Thymus (tissue), 11 donors: ENCODE results near the gene RGS6. TPM values are rescaled to one million over a fixed set of nuclear protein-coding genes. Genes with fewer than 3 reads are reported as not detected.

Source experiments
- DNase-seq, 9 donors: peaks; one replicate each; pipeline ENCODE4 v3.0.0-alpha.2; 2013; ENCODE audit warnings: low spot score in 9 of 9, low read depth in 6 of 9, missing footprints in 1 of 9
- H3K27ac ChIP-seq, 2 donors: one replicate each; pipeline ENCODE4 v1.5.1; 2013; ENCODE audit warnings: control low read depth in 1 of 2, low read depth in 1 of 2, low read length in 1 of 2, mild to moderate bottlenecking in 1 of 2, moderate library complexity in 1 of 2
- H3K27me3 ChIP-seq, 2 donors: one replicate each; pipeline ENCODE4 v1.5.1; 2013; ENCODE audit warnings: low read length in 1 of 2; ENCODE audit not compliant: control insufficient read depth in 2 of 2, insufficient read depth in 1 of 2
- H3K36me3 ChIP-seq, 2 donors: one replicate each; pipeline ENCODE4 v1.5.1; 2013; ENCODE audit warnings: low read length in 1 of 2, mild to moderate bottlenecking in 1 of 2, moderate library complexity in 1 of 2; ENCODE audit not compliant: control insufficient read depth in 2 of 2, insufficient read depth in 2 of 2
- H3K4me1 ChIP-seq, 2 donors: one replicate each; pipeline ENCODE4 v1.5.1; 2013; ENCODE audit warnings: low read length in 2 of 2; ENCODE audit not compliant: control insufficient read depth in 2 of 2, insufficient read depth in 2 of 2
- H3K4me3 ChIP-seq, 2 donors: one replicate each; pipeline ENCODE4 v1.5.1; 2013; ENCODE audit warnings: low read length in 2 of 2, control low read depth in 1 of 2, mild to moderate bottlenecking in 1 of 2
- H3K9me3 ChIP-seq, 2 donors: one replicate each; pipeline ENCODE4 v1.5.1; 2013; ENCODE audit warnings: low read length in 1 of 2, mild to moderate bottlenecking in 1 of 2; ENCODE audit not compliant: control insufficient read depth in 2 of 2, insufficient read depth in 1 of 2
- WGBS: extraction: QIAGEN DNeasy Blood & Tissue Kit; methylation state at CpG from one replicate; pipeline ENCODE4 v1.1.7; 2013; 5-methylcytosine and 5-hydroxymethylcytosine counted together
- polyA plus RNA-seq: library from polyadenylated mRNA; stranded (reverse); fragments of 200-250 nt; gene quantifications from one replicate; pipeline ENCODE4 v1.2.3, GENCODE V29; 2013
- total RNA-seq: library from RNA; stranded (reverse); fragments of 120-200 nt; gene quantifications from one replicate; pipeline ENCODE4 v1.2.4, GENCODE V29; 2013
- donor health status: healthy.

The RGS6 gene
- total and polyA plus RNA-seq, 2 donors, result 0.28 to 0.80 TPM

DNA sequence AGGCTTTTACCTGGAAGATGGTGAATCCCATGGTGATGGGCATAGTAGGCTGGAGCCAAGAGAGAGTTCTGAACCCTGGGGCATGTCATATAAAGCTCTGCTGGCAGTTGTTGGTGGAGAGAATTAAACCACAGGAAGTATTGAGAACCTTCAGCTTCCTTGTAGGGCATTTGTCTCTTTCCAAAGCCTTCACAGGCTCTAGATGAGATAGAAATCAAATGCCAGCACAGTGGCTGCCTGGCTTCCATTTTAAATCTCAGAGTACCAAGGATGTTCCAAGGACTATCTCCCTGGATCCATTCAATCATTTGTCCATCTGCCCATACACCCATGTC lies 592.0 kb downstream of the RGS6 start:
- peaks cover 3 to 21% of the 10 kb centered on the region in 2 donors for H3K4me1 ChIP-seq
- H3K27me3 ChIP-seq, result no peaks in the 10 kb centered on the region
- peaks cover 0 to 2% of the 10 kb centered on the region in 2 donors for H3K9me3 ChIP-seq
- DNase-seq, result no peak
- H3K36me3 ChIP-seq, result no peaks in the 10 kb centered on the region
- H3K4me3 ChIP-seq, result no peak overlapping the region
- H3K27ac ChIP-seq, result no peak overlapping the region

DNA sequence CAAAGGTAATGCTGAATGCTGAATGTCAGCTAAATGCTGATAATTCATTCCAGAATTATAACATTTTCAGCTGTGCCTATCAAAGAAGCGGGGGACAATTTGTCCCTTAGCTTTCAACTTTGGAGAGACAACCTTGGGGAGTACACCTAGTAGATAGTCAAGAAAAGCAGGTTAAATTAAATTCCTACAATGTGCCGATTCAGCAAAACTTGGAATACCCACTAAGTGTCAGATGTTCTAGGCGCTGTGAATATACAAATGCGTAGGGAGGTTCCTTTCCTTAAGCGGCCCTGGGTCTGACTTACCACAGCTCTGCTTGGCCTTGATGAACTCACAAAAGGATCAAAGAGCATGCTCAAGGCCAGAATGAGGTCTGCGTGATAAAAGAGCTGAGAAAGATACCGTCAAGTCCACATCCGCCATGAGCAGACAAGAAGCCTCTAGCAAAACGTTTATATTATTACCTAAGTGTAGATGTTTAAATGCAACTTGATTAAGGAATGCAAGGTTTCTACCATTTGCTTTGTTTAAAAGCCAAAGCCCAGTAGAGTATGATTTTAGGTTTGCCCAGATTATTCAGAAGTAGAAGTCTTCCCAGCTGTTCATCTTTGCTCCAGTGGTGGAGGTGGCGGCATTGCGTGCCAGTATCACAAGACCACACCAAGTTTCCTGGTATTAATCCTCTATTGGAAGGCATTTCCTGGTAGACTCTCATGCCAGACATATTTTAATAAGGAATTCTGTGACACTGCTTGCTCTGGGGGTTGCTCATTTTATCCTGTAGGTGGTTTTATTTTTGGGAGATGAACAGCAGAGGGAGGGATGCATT lies 593.1 kb downstream of the RGS6 start:
- Histone ChIP-seq H3K36me3 (no peaks in the 10 kb centered on the region), H3K27ac (no peak overlapping the region), H3K4me1 (peaks cover 0 to 16% of the 10 kb centered on the region in 2 donors)

DNA sequence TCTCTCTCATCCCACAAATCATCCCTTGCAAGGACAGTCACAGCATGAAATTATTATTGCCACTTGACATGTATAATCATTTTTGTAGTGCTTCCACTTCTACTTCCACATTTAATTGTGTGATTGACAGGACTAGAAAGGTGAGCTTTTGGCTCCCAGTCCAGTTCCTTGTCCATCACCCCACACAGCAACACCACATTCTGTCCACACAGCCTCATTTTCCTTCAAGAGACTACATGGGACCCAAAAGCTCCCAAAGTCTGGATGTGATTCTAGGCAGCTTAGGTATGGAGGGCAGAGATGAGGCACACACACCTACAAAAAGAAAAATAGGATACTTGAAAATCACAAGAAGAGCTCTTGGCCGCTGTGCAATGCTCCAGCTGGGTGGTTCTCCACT lies 595.4 kb downstream of the RGS6 start:
- no peak overlapping the region for H3K27ac ChIP-seq
- H3K4me3 ChIP-seq, result no peak overlapping the region
- H3K27me3 ChIP-seq, result no peaks in the 10 kb centered on the region
- peaks cover 0 to 16% of the 10 kb centered on the region in 2 donors for H3K4me1 ChIP-seq
- DNase-seq, result no peak
- 98% methylated on average over 1 of the region's 1 CpG for whole genome bisulfite sequencing
- H3K36me3 ChIP-seq, result no peaks in the 10 kb centered on the region
- no peaks in the 10 kb centered on the region for H3K9me3 ChIP-seq

More for the DNA sequence above, 593.1 kb downstream of the RGS6 start:
- DNase-seq, result no peak
- Histone ChIP-seq H3K4me3 (no peak overlapping the region), H3K9me3 (peaks cover 0 to 2% of the 10 kb centered on the region in 2 donors), H3K27me3 (no peaks in the 10 kb centered on the region)
- WGBS, result 97% methylated on average over 11 of the region's 11 CpGs

DNA sequence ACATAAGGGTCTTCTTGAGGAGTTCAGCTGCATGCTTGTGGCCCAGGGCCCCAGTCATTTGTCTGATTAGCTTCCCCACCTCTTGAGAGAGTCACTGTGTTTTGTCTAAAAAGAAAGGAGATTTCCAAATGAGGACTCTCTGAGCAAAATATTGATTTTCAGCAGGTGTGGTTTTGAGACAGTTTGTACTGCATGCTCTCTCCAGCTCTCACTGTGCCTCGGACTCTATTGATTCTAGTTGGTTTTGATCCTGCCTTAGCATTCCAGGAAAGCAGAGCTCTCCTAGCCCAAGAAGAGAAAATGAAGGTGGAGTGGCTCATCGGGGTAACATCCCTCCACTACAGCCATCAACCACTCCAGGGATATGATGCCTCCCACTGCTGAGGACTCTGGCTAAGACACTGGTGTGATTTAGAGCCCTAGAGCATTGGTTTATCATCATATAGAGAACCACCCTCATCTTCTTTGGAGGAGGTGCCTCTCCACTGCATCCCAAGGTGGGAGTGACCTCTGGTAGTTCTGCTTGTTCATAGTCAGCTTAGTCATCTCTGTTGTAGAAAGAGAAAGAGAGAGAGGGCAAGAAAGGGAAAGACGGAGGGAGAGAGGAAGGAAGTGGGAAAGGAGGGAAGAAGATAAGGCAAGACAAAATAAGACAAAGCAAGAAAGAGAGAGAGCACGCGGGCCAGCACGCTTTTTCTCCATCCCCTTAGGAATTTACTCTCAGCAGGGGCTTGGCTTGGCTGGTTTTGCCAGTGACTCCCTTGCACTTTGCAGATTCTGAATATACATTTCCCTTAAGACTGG lies 596.0 kb downstream of the RGS6 start:
- WGBS, result 44% methylated on average over 6 of the region's 6 CpGs
- no peak for DNase-seq
- Histone ChIP-seq H3K36me3 (no peaks in the 10 kb centered on the region), H3K4me1 (peaks cover 0 to 16% of the 10 kb centered on the region in 2 donors), H3K27me3 (no peaks in the 10 kb centered on the region), H3K27ac (no peak overlapping the region), H3K4me3 (no peak overlapping the region), H3K9me3 (peaks cover 0 to 3% of the 10 kb centered on the region in 2 donors)

DNA sequence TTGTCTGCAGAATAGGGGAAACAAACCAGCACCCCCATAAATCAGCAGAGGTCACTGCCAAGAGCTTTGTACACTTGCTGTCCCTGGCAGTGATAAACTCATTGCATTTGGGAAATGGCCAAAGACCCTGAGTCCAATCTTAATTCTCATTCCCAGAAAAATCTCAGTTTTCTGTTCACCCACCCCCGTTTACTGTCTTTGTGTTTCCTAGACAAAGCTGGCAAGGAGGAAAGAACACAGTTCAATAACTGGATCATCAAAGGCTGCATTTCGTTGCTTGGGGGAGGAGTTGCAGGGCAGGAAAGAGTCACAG lies 596.6 kb downstream of the RGS6 start:
- peaks cover 0 to 16% of the 10 kb centered on the region in 2 donors for H3K4me1 ChIP-seq
- WGBS, result 58% methylated on average over 2 of the region's 2 CpGs
- no peaks in the 10 kb centered on the region for H3K36me3 ChIP-seq
- no peak overlapping the region for H3K27ac ChIP-seq
- no peak overlapping the region for H3K4me3 ChIP-seq
- no peak for DNase-seq
- peaks cover 0 to 3% of the 10 kb centered on the region in 2 donors for H3K9me3 ChIP-seq
- no peaks in the 10 kb centered on the region for H3K27me3 ChIP-seq

DNA sequence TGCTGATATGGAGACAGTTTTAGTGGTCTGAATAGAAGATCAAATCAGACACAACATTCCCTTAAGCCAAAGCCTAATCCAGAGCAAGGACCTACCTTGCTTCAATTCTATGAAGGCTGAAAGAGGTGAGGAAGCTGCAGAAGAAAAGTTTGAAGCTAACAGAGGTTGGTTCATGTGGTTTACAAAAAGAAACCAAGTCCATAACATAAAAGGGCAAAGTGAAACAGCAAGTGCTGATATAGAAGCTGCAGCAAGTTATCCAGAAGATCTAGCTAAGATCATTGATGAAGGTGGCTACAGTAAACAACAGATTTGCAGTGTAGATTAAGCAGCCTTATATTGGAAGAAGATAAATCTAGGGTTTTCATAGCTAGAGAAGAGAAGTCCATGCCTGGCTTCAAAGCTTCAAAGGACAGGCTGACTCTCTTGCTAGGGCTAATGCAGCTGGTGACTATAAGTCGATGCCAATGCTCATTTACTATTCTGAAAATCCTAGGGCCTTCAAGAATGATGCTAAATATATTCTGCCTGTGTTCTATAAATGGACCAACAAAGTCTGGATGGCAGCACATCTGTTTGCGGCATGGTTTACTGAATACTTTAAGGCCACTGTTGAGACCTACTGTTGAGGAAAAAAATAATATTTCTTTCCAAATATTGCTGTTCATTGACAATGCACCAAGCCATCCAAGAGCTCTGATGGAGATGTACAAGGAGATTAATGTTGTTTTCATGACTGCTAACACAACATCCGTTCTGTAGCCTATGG lies 600.6 kb downstream of the RGS6 start:
- no peak overlapping the region for H3K4me3 ChIP-seq
- H3K4me1 ChIP-seq, result peaks cover 0 to 26% of the 10 kb centered on the region in 2 donors
- DNase-seq, result no peak
- H3K27me3 ChIP-seq, result no peaks in the 10 kb centered on the region
- no peak overlapping the region for H3K27ac ChIP-seq
- 98% methylated on average over 3 of the region's 3 CpGs for WGBS
- no peaks in the 10 kb centered on the region for H3K36me3 ChIP-seq
- peaks cover 0 to 6% of the 10 kb centered on the region in 2 donors for H3K9me3 ChIP-seq

DNA sequence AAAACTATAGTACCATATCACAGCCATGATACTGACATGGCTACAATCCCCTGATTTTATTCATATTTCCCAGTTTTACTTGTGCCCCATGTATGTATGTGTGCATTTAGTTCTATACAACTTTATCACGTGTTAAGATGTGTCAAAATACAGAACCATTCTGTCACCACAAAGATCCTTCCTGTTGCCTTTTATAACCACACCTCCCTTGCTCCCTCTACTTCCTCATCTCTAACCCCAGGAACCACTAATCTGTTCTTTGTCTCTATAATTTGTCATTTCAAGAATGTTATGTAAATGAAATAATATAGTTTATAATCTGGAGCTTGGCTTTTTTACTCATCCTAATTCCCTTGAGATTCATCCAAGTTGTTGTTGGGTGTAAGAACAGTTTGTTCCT lies 603.3 kb downstream of the RGS6 start:
- DNase-seq, result peak in 2 of 9 donors; percentile 36 to 62
- Histone ChIP-seq H3K27ac (no peak overlapping the region), H3K4me1 (peaks cover 0 to 31% of the 10 kb centered on the region in 2 donors), H3K27me3 (no peaks in the 10 kb centered on the region), H3K36me3 (no peaks in the 10 kb centered on the region), H3K4me3 (no peak overlapping the region), H3K9me3 (peaks cover 0 to 6% of the 10 kb centered on the region in 2 donors)
- 8% methylated on average over 1 of the region's 1 CpG for WGBS

DNA sequence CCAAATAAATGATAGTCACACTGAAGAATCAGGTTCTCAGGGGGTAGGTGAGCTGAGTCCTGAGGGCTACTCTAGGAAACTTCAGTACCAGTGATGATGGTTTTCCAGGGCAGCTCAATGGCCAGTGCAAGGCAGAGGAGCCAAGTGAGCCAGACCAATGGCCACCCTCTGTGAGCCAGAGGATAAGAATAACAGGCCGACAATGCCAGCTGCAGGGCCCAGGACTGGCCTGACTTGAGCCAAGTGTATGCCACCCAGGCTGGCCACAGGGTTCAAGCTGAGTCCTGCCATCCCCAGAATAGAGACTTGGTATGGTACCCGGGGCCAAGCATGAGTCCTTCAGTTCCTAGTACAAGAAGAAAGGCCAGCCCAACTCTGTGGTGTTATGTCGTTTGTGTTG lies 606.2 kb downstream of the RGS6 start:
- H3K4me3 ChIP-seq, result no peak overlapping the region
- H3K27ac ChIP-seq, result no peak overlapping the region
- no peaks in the 10 kb centered on the region for H3K36me3 ChIP-seq
- DNase-seq, result no peak
- H3K4me1 ChIP-seq, result peaks cover 0 to 35% of the 10 kb centered on the region in 2 donors
- H3K27me3 ChIP-seq, result no peaks in the 10 kb centered on the region
- peaks cover 0 to 3% of the 10 kb centered on the region in 2 donors for H3K9me3 ChIP-seq
- WGBS, result 97% methylated on average over 3 of the region's 3 CpGs
